GM18507 (cell line): ENCODE data around the gene FAM177A1.

Experiments
- DNase-seq: peaks from one replicate; pipeline ENCODE4 v3.0.0; 2011; ENCODE audit warnings: low read depth; ENCODE audit not compliant: insufficient read length; ENCODE audit errors: extremely low spot score
- FAIRE-seq: peaks from 2 replicates; lab custom pipeline; 2011; peaks lifted over from hg19 to GRCh38; lab: Jason Lieb, UNC

The FAM177A1 gene

GRCh38 chr14:35121026-35121886 lies 75.2 kb downstream of the FAM177A1 start:
- DNase-seq (no peak), FAIRE-seq (no peak)

- DNase-seq (peak; percentile 76), FAIRE-seq (peak; percentile 94)
Measured at GRCh38 chr14:35121887-35122695, 76.0 kb downstream of the FAM177A1 start, which contains the start of the genes PPP2R3C and PRORP. Gene PPP2R3C (minus strand): TSS chr14:35121990. CDS start chr14:35121959, 31 bp downstream. Gene PRORP (plus strand): TSS chr14:35122552. CDS start chr14:35123246, 694 bp downstream.

GRCh38 chr14:35122696-35123387 lies 76.8 kb downstream of the FAM177A1 start:
- no peak for DNase-seq
- no peak for FAIRE-seq

GRCh38 chr14:35123388-35123703 lies 77.3 kb downstream of the FAM177A1 start:
- DNase-seq = no peak
- FAIRE-seq = no peak

DNA sequence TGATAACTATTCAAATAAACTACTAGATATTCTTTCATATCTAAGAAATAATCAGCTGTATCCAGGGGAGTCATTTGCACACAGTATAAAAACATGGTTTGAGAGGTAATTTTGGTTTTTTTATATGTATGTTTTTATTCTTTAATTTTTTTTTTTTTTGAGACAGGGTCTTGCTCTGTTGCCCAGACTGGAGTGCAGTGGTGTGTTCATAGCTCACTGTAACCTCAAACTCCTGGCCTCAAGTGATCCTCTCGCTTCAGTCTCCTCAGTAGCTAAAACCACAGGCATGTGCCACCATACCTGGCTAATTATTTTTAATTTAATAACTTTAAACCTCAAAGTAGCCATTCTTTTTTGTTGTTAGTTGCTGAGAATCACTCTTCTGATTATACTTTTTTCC lies 78.1 kb downstream of the FAM177A1 start:
- no peak for DNase-seq
- FAIRE-seq = no peak
